ENCODE data around the gene HSPA13.

- TF ChIP-seq, protein P1, sequence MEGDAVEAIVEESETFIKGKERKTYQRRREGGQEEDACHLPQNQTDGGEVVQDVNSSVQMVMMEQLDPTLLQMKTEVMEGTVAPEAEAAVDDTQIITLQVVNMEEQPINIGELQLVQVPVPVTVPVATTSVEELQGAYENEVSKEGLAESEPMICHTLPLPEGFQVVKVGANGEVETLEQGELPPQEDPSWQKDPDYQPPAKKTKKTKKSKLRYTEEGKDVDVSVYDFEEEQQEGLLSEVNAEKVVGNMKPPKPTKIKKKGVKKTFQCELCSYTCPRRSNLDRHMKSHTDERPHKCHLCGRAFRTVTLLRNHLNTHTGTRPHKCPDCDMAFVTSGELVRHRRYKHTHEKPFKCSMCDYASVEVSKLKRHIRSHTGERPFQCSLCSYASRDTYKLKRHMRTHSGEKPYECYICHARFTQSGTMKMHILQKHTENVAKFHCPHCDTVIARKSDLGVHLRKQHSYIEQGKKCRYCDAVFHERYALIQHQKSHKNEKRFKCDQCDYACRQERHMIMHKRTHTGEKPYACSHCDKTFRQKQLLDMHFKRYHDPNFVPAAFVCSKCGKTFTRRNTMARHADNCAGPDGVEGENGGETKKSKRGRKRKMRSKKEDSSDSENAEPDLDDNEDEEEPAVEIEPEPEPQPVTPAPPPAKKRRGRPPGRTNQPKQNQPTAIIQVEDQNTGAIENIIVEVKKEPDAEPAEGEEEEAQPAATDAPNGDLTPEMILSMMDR (IDR thresholded peaks at IDR 0.05; ENCODE audit: insufficient read depth, low read depth, low read length), result no peak
- TF ChIP-seq EZH2 (IDR thresholded peaks at IDR 0.05; ENCODE audit: insufficient read depth, low read length), result no peak
These were observed 18.3 kb upstream of the HSPA13 start for GRCh38 chr21:14401217-14401616.

Data from astrocyte (in vitro differentiated cells and primary cell).